Activated T-helper 9 cell treated with anti-CD3 and anti-CD28 coated beads, Interleukin-2, amount 50 U/mL, for 16 hours (primary cell): ENCODE measurements around the gene ROR2.
"Not testable (repeated sequence)": the region's sequence is repeated elsewhere in the genome, so short reads cannot be mapped to it uniquely, and the experiment has no call there.

Source experiments
- DNase-seq: peaks from one replicate; pipeline ENCODE4 v3.0.0-alpha.2; 2020; ENCODE audit warnings: low read depth

ROR2 gene

DNA sequence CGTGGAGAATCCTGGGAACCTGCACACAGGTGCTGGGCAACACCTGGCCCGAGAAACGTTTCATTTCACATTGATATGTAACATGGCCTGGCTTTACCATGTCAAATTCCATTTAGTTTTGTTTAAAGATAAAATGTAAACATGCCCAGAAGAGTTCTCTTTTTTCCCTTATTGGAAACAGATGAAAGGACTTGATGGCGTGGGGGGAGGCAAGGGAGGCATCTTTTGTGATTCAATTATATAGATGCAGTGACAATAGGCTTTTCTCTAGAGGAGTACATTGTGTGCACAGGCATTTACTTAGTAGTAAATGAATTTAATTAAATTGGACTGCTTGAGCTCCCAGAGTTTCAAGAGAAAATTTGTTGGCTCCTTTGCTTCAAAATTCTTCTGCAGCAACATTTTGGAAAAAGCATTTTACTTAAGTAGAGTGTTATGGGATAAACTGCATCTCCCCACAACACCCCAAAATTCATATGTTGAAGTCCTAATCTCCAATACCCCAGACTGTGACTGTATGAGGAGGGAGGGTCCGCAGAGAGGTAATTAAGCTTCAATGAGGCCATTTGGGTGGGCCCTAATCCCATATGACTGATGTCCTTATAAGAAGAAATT lies 272.1 kb downstream of the ROR2 start:
- no peak for DNase-seq

DNA sequence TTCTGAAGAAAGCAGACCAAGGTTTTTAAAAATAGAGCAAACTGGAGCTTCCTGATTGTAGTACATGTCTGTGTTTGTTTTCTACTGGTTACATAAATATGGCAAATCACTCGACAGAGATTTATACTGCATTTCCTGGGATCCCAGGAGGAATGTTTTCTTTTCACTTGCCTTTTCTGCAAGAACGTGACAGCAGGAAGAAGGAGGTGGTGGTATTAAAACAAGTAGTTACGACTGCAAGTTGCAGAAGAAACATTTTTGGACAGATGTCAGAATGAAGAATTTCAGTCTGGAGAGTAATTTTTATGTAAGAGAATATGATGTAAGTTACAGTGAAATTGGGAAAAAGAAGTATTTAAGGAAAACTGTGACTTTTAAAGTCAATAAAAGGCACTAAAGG lies 272.7 kb downstream of the ROR2 start:
- no peak for DNase-seq

DNA sequence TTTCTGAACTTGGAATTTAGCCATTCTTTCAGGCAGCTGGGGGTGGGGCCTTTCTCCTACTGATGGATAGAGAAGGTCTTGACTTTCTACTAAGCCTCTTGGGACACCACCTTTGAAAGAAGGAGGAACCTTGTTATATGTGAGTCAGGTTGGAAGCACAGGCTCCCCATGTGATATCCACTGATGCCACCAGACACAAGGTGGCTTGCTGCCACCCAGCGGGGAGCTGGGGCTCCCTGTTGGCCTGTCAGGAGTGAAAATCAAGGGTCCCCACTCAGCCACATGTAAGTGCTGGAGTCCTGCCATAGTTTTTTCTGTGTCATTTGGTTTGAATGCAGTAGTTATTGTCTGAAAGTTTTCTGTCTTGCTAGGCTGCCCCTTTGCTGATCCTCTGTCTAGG lies 274.0 kb downstream of the ROR2 start:
- DNase-seq: no peak

DNA sequence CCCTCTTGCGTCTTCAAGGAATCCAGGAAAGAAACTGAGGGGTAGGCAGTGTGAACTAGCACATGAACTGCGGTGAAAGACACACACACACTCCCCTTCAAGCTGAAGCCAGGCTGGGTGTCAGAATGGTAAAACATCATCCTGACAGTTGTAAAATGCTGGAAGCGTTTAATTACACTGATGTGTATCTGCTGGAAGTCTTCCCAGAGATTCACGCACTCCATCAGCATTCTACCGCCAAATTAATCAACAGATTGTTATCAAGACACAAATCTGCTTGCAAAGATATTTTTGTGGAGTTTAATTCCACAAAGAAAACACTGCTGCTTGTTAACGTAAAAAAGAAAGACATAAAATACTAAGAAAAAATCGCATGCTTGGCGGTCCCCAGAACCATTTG lies 285.4 kb downstream of the ROR2 start:
- no peak for DNase-seq

DNA sequence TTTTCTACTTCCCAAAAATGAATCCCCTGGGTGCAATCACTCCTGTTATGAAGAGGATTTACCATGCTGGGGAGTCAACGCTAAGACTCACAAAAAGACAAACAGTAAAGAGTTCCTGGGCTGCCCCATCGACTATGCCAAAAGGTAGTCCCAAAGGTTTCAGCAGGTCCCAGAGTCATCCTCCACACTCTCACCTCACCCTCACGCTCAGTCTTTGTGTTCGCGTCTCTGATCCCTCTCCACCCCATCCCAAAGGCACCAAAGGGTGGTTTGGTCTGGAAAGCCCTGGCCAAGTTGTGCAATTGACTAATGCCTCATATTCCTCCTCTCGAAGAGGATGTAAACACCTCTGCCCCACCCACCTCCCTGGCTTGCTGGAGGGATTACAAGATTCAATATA lies 286.2 kb downstream of the ROR2 start:
- DNase-seq: no peak

DNA sequence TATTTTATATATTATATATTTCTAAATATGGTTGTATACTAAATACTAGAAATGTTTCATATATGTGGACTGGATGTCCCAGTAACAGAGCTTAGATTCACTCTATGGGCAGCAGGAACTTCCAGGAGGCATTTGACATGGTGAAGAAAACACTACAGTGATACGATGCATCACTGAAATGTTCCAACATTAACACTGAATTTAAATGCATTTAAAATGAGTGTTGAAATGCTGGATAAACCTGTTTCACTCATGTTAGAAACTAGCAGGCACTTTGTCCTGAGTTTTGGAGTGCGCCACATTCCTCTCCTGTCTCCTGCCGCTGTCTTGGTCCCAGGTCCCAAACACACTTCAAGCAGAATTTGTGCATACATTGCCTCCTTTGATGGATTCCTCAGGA lies 288.6 kb downstream of the ROR2 start:
- DNase-seq: no peak

DNA sequence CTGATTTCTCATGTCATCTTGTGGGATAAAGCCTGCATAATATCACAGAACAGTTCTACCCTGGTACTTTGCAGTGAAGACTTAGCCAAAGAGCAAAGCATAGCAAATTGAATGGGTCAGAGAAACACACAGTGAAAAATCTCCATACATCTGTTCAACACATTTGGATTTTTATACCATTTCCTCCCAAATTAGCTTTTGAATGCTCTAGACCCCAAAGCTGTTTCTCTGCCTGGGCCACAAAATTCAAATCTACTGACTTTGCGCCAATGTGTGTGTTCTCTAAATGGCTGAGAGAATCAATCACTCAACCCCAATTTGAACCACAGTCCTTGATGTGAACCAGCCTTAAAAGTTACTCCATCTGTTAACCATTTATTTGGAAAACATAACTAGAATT lies 289.5 kb downstream of the ROR2 start:
- no peak for DNase-seq

DNA sequence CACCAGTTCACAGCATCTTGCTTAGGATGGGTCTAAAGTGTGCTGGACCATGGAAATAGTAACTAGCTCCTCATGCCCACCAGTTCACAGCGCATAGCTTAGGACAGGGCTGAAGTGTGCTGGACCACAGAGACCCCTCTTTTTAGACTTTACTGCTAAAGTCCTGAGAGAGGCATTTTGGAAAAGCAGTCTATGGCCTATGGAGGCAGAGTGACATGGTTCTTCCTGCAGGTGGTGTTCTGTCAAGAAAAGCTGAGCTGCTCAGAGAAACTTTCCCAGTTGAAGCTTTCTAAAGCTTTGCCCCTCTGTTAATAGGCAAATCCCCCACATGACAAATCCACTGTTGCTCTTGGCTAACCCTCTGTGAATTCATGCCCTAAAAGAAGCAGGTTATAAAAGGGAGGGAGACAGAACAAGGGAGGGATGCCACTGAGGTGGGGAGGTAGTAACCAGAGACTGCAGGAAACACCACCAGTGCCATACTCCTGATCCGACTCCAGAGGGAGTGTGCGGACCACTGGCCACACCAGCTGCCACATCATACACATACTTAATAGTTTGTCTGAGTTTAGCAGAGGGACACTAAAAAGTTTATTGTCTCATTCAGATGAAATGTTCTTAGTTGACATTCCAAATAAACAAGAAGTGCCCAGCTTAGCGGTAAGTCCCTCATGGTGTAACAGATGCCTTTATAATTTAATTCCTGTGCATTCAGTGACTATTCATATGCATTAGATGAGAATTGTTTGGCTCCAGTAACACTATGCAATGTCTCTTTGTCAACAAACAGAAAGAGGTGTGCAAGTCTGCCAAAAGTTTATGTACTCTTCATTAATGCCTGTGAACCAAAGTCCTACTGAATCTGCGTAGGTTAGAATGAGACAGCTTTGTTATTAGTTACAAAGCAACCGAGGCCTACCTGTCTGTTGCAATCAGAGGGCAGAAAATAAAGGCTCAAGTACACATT lies 290.2 kb downstream of the ROR2 start:
- DNase-seq: no peak

DNA sequence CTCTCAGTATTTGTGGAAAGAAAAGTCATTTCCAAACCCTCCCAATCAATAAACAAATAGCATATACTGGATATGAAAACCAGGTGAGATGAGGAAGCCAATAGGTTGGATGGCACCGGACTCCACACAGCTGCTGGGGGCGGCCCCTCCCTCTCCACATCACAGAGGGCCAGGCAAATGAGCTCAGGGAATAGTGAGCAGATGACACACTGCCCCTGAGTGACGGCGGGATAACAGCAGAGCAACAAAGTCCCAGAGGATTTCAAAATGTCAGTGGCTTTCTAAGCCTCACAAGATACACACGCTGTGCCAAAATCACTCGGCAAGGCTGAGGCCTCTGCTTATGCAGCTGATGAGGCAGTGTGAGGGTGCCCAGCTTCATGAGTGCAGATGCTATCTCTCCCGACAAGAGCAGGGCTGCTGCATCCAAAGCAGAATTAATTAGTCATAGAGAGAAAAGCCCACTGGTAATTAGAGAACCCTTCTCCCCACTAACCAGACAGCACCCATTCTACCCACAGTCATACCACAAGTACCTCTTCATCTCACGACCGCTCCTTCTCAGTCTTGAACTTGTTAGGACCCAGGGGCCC lies 291.4 kb downstream of the ROR2 start:
- no peak for DNase-seq

DNA sequence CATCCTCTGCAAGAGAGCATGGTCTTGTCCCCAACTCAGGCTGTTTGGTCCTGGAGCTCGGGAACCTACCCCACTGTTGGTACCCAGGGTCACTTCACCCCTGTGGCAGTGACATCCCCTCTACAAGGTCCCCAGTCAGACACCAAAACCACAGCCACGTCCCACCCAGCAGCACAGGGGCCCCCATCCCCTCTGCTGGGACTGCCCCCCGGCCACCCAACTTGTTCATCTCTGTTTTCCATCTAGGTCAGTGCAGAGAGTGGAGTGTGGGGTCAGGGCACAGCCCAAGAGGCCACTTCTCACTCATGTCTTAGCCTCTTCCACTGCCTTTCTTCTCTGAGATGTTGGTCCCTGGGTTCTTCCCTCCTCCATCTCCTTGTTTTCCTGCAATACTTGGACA lies 292.5 kb downstream of the ROR2 start:
- DNase-seq: no peak

DNA sequence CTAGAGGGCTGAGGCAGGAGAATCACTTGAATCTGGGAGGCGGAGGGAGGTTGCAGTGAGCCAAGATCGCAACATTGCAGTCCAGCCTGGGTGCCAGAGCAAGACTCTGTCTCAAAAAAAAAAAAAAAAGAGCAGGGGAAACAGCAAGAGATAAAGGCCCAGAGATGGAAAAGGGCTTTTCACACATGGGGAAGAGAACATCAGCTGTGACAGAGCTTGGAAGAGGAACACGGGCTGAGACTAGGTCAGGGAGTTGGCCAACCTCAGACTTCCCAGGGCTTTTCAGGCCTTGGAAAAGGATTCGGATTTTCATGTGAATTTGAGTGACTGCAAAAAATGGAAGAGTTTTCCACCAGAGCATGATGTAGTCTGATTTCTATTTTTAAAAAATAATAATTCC lies 294.4 kb downstream of the ROR2 start:
- DNase-seq: no peak

DNA sequence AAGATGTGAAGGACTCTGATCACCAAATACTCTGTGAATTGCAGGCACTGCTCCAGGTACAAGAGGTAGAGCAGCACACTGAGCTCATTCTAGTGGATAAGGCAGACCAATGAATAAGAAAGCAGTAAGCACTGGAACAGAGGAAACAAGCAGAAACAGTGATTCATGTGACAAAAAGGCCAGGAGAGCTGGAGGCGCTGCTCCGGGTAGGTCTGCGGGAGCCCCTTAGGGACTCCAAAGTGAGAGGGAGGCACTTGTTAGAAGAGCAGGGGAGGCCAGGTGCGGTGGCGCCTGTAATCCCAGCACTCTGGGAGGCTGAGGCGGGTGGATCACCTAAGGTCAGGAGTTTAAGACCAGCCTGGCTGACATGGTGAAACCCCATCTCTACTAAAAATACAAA lies 294.8 kb downstream of the ROR2 start:
- no peak for DNase-seq

DNA sequence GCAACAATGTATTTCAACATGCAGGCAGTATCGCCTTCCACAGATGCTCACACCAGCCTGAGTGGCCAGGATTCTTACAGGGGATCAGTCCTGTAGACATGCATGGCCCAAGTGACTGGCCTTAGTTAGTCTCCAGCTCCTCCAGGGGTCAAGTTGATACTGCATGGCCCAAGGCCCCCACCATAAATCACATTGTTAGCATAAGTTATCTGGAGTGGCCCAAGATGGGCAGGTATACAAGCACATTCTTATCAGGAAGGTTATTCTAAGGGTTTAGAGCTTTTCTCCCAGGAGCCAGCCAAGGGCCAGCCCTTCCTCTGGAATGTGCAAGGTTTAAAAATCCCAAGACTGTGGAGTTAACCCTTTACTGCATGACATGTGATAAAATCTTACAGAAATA lies 295.5 kb downstream of the ROR2 start:
- DNase-seq: no peak

DNA sequence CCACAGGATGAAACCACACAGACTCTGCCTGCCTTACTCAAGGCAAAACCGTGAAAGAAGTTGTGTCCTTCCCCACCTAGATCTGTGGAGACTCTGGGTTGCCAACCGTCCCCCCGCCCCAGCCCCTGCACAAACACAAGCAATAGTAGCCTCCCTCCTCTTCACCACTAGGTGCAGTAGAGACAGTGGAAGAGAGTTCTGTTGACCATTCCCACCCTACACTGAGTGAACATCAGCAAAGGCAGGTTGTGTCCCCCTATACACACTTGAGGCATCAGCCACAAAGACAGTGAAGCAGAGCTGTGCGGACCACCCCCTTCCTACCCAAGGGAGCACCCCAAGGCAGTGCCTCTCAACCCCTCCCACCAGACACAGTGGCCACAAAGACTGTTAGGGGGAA lies 302.7 kb downstream of the ROR2 start:
- DNase-seq: no peak

DNA sequence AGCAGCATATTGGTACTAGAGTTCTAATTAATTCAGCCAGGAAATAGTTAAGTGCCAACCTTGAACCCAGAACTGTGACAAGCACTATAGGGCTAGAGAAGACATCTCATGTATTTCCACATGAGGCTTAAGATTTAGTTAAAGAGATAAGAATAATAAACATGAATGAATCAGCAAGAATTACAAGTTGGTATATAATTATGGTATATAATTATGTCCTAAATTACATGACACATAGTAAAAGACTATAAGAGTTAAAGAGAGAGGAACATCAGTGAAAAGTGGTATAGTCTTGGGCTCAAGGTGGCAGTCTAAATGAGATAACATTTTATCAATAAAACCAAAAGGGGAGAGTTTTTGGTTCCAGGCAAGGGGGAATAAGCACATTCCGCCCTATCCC lies 303.3 kb downstream of the ROR2 start:
- DNase-seq: no peak

DNA sequence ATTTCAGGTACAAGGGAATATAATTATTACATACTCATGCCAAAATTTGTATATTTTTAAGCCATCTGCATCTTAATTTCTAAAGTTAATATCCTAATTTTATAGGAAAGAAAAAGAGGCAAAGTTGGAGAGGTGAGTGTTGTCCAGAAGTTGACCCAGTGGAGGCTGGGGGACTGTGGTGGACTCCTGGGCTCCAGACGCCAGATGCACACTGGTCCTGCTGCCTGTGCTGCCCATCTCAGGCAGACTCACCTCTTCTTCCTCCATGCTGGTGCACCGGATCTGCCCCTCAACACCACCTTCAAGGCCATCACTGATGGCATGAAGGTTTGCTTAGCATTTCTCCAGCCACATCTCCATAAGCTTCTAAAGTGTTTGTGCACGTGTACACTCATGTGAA lies 305.6 kb downstream of the ROR2 start:
- DNase-seq: no peak

DNA sequence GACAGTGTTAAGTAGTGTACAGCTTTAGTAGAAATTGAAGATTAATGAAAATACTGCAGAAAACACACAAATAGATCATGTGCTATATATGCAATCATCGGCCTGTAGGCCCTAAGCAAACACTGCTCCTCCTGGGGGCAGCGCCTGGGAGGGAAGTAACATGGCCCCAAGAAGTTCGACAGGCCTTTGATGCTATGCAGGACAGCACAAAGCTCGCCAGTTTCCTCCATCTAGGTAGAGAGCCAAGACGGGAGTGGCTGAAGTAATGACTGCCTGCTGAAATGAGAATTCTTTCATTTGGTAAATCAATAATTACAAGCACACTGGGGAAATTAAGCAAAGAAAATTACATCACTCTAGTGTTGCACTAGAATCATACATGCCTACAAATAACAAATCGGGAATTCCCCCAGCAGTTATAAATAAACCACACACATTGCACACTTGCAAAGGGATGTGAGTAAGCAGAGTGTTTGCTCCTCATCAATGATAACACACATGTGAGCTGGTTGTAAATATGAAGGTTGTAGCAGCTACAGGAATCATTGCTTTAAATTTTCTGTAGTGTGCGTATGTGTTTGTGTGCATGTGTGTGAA lies 306.4 kb downstream of the ROR2 start:
- no peak for DNase-seq

DNA sequence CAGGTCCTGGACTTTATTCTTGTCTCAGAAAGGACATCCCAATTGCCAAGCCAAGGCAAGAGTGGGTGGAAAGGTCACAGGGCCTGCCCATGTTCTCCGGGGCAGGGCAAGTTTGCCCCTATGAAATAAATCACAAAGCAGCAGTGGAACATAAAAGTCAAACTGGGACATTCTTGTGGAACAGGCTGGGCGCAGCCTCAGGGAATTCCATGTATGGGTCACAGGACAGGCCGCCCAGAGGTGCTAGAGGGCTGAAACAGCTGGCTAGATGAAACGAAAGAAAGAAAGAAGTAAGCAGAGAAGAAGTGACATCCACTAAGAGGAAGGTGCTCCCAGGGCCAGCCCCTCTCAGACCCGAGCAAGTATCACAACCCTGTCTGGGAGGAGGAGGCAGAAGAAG lies 307.3 kb downstream of the ROR2 start:
- no peak for DNase-seq

DNA sequence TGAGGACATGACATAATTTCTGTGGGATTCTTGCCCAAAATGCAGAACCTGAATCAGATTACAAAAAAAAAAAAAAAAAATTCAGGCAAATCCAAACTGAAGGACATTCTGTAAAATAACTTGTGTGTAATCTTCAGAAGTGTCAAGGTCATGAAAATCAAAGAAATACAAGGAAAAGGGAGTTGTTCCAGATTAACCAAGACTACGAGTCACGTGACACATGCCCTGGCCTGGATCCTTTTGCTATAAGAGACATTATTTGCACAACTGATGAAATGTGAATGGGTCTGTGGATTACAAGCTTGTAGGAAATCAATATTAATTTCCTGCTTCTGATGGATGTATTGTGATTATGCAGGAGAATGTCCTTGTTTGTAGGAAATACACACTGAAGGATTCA lies 309.6 kb downstream of the ROR2 start:
- no peak for DNase-seq

DNA sequence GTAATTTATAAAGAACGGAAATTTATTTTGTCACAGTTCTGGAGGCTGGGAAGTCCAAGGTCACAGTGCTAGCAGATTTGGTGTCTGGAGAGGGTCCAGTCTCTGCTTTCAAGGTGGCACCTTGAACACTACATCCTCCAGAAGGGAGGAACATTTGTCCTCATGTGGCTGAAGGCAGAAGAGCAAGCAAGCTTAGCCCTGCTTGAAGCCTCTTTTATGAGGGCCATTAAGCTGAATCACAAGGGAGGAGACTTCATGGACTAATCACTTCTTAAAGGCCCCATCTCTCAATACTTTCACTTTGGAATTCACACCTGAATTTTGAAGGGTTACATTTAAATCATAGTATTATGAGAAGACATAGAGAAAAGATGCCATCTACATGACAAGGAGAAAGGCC lies 311.0 kb downstream of the ROR2 start:
- DNase-seq: no peak

DNA sequence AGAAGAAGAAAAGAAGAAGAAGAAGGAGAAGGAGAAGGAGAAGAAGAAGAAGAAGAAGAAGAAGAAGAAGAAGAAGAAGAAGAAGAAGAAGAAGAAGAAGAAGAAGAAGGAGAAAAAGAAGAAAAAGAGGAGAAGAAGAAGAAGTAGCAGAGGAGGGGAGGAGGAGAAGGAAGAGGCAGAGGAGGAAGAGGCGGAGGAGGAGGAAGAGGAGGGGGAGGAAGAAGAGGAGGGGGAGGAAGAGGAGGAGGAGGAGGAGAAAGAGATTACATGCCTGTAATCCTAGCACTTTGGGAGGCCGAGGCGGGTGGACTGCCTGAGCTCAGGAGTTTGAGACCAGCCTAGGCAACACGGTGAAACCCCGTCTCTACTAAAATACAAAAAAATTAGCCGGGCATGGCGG lies 315.2 kb downstream of the ROR2 start:
- DNase-seq: not testable (repeated sequence)

DNA sequence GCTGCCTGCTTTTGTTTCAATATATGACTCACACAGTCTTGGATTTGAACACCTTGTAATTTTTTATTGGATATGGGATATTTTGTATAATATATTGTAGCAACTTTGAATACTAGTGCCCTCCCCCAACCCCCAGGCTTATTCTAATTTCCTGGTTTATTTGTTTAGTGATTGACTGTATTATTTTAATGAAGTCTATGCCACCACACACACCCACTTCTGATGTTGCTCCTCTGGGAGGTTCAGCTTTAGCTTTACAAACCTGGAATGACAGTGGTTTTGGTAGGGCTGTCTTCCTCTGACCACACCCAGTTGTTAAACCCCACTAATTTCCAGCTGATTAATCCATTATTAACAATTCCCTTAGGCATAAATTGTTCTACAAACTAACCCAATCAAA lies 320.3 kb downstream of the ROR2 start:
- DNase-seq: no peak

DNA sequence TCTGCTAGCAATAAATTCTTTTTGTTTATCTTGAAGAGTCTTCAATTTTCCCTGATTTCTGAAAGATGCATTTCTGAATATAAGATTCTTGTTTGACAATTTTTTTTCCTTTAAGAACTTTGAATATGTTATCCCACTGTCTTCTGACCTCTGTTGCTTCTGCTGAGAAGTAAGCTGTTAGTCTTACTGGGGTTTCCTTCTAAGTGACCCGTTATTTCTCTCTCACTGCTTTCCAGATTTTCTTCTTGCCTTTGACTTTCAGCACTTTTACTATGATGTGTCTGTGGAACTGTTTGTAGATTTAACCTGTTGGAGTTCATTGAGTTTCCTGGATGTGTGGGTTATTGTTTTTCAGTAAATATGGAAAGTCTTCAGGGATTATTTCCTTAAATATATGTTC lies 321.1 kb downstream of the ROR2 start:
- no peak for DNase-seq
